ENCODE data around the gene YY2.

YY2 gene

GRCh38 chrX:21875013-21875412, 19.2 kb downstream of the YY2 start:
- DNase-seq = no peak

GRCh38 chrX:21881881-21882574, 26.2 kb downstream of the YY2 start:
- no peak for DNase-seq

GRCh38 chrX:21883258-21883657, 27.5 kb downstream of the YY2 start:
- no peak for DNase-seq

GRCh38 chrX:21885568-21885967, 29.8 kb downstream of the YY2 start:
- DNase-seq = no peak

GRCh38 chrX:21905313-21905712, 49.5 kb downstream of the YY2 start:
- no peak for DNase-seq

- DNase-seq = no peak
Measured at GRCh38 chrX:21905953-21906352, 50.2 kb downstream of the YY2 start.

- no peak for DNase-seq
Measured at GRCh38 chrX:21907260-21907659, 51.5 kb downstream of the YY2 start.

Data from activated CD4-positive, CD25-positive, alpha-beta regulatory T cell treated with anti-CD3 and anti-CD28 coated beads, Interleukin-2, amount 50 U/mL, for 72 hours (primary cell).